ENCODE results near the gene ERCC8. TPM values are rescaled to one million over a fixed set of nuclear protein-coding genes. Genes with fewer than 3 reads are reported as not detected.
"Not testable (repeated sequence)": the region's sequence is repeated elsewhere in the genome, so short reads cannot be mapped to it uniquely, and the experiment has no call there.

The ERCC8 gene
- total RNA-seq, 1 donor from 2014 or later = 30.4 TPM

DNA sequence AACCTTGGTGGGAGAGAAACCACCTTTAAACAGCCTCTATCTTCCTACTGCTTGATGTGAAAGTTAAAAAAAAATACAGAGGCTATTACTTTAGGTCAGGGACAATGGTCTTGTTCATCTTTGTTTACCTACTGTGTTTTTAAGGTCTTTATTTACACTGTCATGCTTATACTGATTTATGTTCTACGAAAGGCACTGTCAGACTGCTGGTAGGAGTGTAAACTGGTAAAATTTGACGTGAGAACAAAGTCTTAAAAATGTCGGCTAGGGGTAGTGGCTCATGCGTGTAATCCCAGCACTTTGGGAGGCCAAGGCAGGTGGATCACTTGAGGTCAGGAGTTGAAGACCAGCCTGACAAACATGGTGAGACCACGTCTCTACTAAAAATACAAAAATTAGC lies 58.7 kb downstream of the ERCC8 start:
- TF ChIP-seq, protein P1, sequence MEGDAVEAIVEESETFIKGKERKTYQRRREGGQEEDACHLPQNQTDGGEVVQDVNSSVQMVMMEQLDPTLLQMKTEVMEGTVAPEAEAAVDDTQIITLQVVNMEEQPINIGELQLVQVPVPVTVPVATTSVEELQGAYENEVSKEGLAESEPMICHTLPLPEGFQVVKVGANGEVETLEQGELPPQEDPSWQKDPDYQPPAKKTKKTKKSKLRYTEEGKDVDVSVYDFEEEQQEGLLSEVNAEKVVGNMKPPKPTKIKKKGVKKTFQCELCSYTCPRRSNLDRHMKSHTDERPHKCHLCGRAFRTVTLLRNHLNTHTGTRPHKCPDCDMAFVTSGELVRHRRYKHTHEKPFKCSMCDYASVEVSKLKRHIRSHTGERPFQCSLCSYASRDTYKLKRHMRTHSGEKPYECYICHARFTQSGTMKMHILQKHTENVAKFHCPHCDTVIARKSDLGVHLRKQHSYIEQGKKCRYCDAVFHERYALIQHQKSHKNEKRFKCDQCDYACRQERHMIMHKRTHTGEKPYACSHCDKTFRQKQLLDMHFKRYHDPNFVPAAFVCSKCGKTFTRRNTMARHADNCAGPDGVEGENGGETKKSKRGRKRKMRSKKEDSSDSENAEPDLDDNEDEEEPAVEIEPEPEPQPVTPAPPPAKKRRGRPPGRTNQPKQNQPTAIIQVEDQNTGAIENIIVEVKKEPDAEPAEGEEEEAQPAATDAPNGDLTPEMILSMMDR (IDR thresholded peaks at IDR 0.05; ENCODE audit: insufficient read depth, low read length, poor library complexity, severe bottlenecking) = no peak
- Histone ChIP-seq H3K4me3 (ENCODE audit: low read depth, low read length) (no peak overlapping the region), H3K36me3 (ENCODE audit: control insufficient read depth, insufficient read depth, low read length) (no peaks in the 10 kb centered on the region), H3K27me3 (ENCODE audit: control insufficient read depth, insufficient read depth, low read length) (no peaks in the 10 kb centered on the region)
- DNase-seq (ENCODE audit: low read depth) = no peak

GRCh38 chr5:60883229-60883628 lies 61.6 kb downstream of the ERCC8 start:
- Histone ChIP-seq H3K4me3 (ENCODE audit: low read depth, low read length) (no peak overlapping the region), H3K27me3 (ENCODE audit: control insufficient read depth, insufficient read depth, low read length) (no peaks in the 10 kb centered on the region), H3K36me3 (ENCODE audit: control insufficient read depth, insufficient read depth, low read length) (no peaks in the 10 kb centered on the region)
- TF ChIP-seq, protein P1 (IDR thresholded peaks at IDR 0.05; ENCODE audit: insufficient read depth, low read length, poor library complexity, severe bottlenecking) = peak; percentile 41
- DNase-seq (ENCODE audit: low read depth) = no peak

DNA sequence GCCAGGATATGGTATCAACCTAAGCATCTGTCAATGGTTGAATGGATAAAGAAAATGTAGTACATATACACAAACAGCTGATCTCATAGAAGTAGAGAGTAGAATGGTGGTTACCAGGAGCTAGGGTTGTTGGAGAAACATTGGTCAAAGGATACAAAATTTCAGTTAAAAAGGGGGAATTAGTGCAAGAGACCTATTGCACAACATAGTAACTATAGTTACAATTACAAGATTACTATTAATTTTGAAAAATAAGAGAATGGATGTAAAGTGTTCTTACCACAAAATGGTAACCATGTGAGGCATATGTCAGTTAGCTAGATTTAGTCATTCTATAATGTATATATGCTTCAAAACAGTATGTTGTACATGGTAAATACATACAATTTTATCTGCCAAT lies 72.0 kb downstream of the ERCC8 start:
- no peak for DNase-seq (ENCODE audit: low read depth)
- TF ChIP-seq, protein P1 (IDR thresholded peaks at IDR 0.05; ENCODE audit: insufficient read depth, low read length, poor library complexity, severe bottlenecking) = no peak
- Histone ChIP-seq H3K27me3 (ENCODE audit: control insufficient read depth, insufficient read depth, low read length) (no peaks in the 10 kb centered on the region), H3K4me3 (ENCODE audit: low read depth, low read length) (no peak overlapping the region), H3K36me3 (ENCODE audit: control insufficient read depth, insufficient read depth, low read length) (no peaks in the 10 kb centered on the region)

DNA sequence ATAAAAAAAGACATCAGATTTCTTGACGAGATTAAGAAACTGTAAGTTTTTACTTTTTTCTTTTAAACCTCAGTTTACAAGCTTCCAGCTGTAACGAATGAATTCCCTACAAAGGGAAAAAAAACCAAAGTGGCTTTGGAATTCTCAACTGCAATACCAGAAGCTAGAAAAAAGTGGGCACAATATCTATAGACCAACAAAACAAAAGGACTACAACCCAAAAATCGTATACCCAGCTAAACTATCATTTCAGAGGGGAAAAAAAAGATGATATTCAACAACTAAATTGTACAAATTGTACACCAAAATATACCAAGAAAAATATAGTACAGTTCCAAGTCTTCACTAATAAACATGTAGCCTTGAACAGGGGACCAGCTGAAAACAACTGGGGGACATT lies 74.0 kb downstream of the ERCC8 start:
- H3K4me3 ChIP-seq (ENCODE audit: low read depth, low read length) = no peak overlapping the region
- TF ChIP-seq, protein P1 (IDR thresholded peaks at IDR 0.05; ENCODE audit: insufficient read depth, low read length, poor library complexity, severe bottlenecking) = no peak
- DNase-seq (ENCODE audit: low read depth) = no peak
- H3K36me3 ChIP-seq (ENCODE audit: control insufficient read depth, insufficient read depth, low read length) = no peaks in the 10 kb centered on the region
- H3K27me3 ChIP-seq (ENCODE audit: control insufficient read depth, insufficient read depth, low read length) = no peaks in the 10 kb centered on the region

GRCh38 chr5:60860572-60860971 lies 84.3 kb downstream of the ERCC8 start:
- DNase-seq (ENCODE audit: low read depth); H3K4me3 ChIP-seq (ENCODE audit: low read depth, low read length); H3K36me3 ChIP-seq (ENCODE audit: control insufficient read depth, insufficient read depth, low read length); H3K27me3 ChIP-seq (ENCODE audit: control insufficient read depth, insufficient read depth, low read length): not testable (repeated sequence)

- DNase-seq (ENCODE audit: low read depth) = no peak
- no peaks in the 10 kb centered on the region for H3K27me3 ChIP-seq (ENCODE audit: control insufficient read depth, insufficient read depth, low read length)
- TF ChIP-seq, protein P1 (IDR thresholded peaks at IDR 0.05; ENCODE audit: insufficient read depth, low read length, poor library complexity, severe bottlenecking) = no peak
These were observed 88.8 kb downstream of the ERCC8 start for GRCh38 chr5:60856066-60856465.

More at GRCh38 chr5:60856066-60856465, 88.8 kb downstream of the ERCC8 start:
- no peaks in the 10 kb centered on the region for H3K36me3 ChIP-seq (ENCODE audit: control insufficient read depth, insufficient read depth, low read length)
- no peak overlapping the region for H3K4me3 ChIP-seq (ENCODE audit: low read depth, low read length)

All from kidney epithelial cell (primary cell).